Effector CD4-positive, alpha-beta T cell (primary cell): Measurements from ENCODE around the gene CHD1.

Experiments
- DNase-seq: peaks from one replicate; pipeline ENCODE4 v3.0.0-alpha.2; 2020

Gene CHD1

DNA sequence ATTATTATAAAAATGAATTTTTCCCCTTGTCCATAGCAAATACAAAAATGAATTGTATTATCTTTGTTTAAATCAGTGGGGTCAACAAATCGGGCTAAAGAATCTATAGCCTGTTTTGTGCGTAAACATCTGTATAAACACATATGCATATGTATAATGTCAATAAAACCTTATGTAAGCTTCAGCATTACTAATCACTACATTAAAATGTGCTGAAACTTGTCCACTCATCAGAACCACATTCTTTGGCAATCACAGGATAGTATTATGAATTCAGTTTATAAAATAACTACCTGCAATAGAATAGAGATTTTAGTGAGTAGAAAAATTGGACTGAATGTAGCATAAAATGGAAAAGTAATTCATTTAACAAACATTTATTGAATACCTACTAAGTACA is 124.7 kb downstream of the CHD1 start:
- no peak for DNase-seq
